Bronchial epithelial cell (primary cell): Measurements from ENCODE around the gene COMMD1. TPM values are rescaled to one million over a fixed set of nuclear protein-coding genes. Genes with fewer than 3 reads are reported as not detected.
A peak's percentile ranks its signal among the peaks of the same experiment; 100 is the strongest.
"Not testable (repeated sequence)": the region's sequence is repeated elsewhere in the genome, so short reads cannot be mapped to it uniquely, and the experiment has no call there.

Experiments
- DNase-seq: peaks from one replicate; pipeline ENCODE4 v3.0.0-alpha.2; 2010; ENCODE audit warnings: low read depth
- FAIRE-seq: peaks from 2 replicates; lab custom pipeline; 2011; peaks lifted over from hg19 to GRCh38; lab: Jason Lieb, UNC
- H3K27me3 ChIP-seq: 2 replicates; pipeline ENCODE4 v1.5.1; 2011; ENCODE audit warnings: low read length; ENCODE audit not compliant: control insufficient read depth, insufficient read depth
- H3K36me3 ChIP-seq: 2 replicates; pipeline ENCODE4 v1.5.1; 2011; ENCODE audit warnings: low read length; ENCODE audit not compliant: control insufficient read depth, insufficient read depth
- H3K4me3 ChIP-seq: 2 replicates; pipeline ENCODE4 v1.5.1; 2011; ENCODE audit warnings: mild to moderate bottlenecking, low read depth, low read length, control low read depth
- total RNA-seq: library from RNA; depleted of rRNA; stranded (reverse); fragments of >200 nt; gene quantifications from 2 replicates; pipeline ENCODE4 v1.2.1, GENCODE V29; 2014
- TF ChIP-seq, protein P1 (sequence below): IDR thresholded peaks from 2 replicates; pipeline ENCODE4 v1.5.1; 2011; ENCODE audit warnings: mild to moderate bottlenecking, moderate library complexity, low read length, control low read depth, inconsistent platforms; ENCODE audit not compliant: insufficient read depth, severe bottlenecking

COMMD1 gene
- total RNA-seq, 1 donor from 2014 or later, result 30.5 TPM

GRCh38 chr2:62143696-62144095, 238.2 kb downstream of the COMMD1 start:
- Histone ChIP-seq H3K4me3 (no peak overlapping the region), H3K27me3 (no peaks in the 10 kb centered on the region), H3K36me3 (no peaks in the 10 kb centered on the region)
- DNase-seq, result peak; percentile 36
- no peak for FAIRE-seq
- TF ChIP-seq, protein P1, sequence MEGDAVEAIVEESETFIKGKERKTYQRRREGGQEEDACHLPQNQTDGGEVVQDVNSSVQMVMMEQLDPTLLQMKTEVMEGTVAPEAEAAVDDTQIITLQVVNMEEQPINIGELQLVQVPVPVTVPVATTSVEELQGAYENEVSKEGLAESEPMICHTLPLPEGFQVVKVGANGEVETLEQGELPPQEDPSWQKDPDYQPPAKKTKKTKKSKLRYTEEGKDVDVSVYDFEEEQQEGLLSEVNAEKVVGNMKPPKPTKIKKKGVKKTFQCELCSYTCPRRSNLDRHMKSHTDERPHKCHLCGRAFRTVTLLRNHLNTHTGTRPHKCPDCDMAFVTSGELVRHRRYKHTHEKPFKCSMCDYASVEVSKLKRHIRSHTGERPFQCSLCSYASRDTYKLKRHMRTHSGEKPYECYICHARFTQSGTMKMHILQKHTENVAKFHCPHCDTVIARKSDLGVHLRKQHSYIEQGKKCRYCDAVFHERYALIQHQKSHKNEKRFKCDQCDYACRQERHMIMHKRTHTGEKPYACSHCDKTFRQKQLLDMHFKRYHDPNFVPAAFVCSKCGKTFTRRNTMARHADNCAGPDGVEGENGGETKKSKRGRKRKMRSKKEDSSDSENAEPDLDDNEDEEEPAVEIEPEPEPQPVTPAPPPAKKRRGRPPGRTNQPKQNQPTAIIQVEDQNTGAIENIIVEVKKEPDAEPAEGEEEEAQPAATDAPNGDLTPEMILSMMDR, result no peak

- Histone ChIP-seq H3K4me3 (no peak overlapping the region), H3K27me3 (no peaks in the 10 kb centered on the region), H3K36me3 (no peaks in the 10 kb centered on the region)
- TF ChIP-seq, protein P1, result no peak
- FAIRE-seq, result no peak
- DNase-seq, result no peak
Observed at GRCh38 chr2:62144689-62145477, 239.4 kb downstream of the COMMD1 start.

DNA sequence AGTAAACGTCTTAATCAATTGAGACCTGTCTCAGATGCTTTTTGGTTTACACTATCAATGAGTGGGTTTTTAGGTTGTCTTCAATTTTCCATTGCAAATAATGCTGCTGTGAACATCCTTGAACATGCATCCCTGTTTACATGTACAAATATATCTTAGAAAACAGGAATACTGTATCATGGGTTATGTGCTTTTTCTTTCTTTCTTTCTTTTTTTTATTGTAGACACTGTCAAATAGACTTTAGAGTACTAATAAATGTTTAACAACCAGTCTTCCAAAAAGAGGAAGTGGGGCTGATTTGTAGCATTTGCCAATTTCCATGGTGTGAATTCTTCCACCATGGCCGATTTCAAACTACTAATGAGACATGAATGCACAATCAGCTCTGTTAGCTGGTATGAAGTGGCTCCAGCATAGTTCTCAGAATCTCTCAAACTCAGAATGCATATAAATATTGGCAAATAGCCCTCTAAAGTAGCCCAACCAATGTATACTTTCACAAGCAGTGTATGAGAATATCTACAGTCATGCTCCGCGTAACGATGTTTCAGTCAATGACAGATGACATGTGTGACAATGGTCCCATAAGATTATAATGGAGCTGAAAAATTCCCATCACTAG, 240.1 kb downstream of the COMMD1 start:
- DNase-seq (no peak), FAIRE-seq (no peak)
- no peak overlapping the region for H3K4me3 ChIP-seq
- no peaks in the 10 kb centered on the region for H3K36me3 ChIP-seq
- H3K27me3 ChIP-seq, result no peaks in the 10 kb centered on the region
- TF ChIP-seq, protein P1, result no peak

GRCh38 chr2:62146790-62147189, 241.3 kb downstream of the COMMD1 start:
- H3K36me3 ChIP-seq, H3K27me3 ChIP-seq, DNase-seq, H3K4me3 ChIP-seq, FAIRE-seq: not testable (repeated sequence)

DNA sequence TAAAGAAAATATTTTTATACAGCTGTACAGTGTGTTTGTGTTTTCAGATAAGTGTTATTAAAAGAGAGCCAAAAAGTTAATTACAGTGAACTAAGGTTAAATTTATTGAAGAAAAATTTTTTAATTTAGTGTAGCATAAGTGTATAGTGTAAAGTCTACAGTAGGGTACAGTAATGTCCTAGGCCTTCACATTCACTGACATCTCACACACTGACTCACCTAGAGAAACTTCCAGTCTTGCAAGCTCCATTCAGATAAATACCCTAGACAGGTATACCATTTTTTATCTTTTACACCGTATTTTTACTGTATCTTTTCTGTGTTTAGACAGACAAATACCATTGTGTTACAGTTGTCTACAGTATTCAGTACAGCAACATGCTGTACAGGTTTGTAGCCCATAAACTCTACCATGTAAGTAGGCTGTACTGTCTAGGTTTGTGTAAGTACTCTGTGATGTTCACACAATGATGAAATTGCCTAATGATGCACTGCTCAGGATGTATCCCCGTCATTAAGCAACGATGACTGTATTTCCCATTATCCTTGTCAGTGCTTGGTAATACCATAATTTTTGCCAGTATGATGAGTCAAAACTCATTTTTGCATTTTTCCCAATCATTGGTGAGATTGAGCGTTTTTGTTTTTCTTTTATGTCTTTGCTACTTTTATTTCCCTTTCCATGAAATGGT, 242.3 kb downstream of the COMMD1 start:
- FAIRE-seq (no peak), DNase-seq (peak; percentile 88)
- no peak overlapping the region for H3K4me3 ChIP-seq
- no peaks in the 10 kb centered on the region for H3K27me3 ChIP-seq
- TF ChIP-seq, protein P1, result no peak
- no peaks in the 10 kb centered on the region for H3K36me3 ChIP-seq

GRCh38 chr2:62149708-62150107, 244.2 kb downstream of the COMMD1 start:
- Histone ChIP-seq H3K4me3 (no peak overlapping the region), H3K27me3 (no peaks in the 10 kb centered on the region), H3K36me3 (no peaks in the 10 kb centered on the region)
- DNase-seq (peak; percentile 92), FAIRE-seq (no peak)
- TF ChIP-seq, protein P1, result no peak
